MM.1S (cell line): ENCODE results near the gene SLC24A3.

Experiments used
- DNase-seq: peaks from one replicate; pipeline ENCODE4 v3.0.0-alpha.2; 2015
- H2AFZ ChIP-seq: fragments of 300-600 bp; sonication (generic); 2 replicates; pipeline ENCODE4 v1.6.0; 2016; ENCODE audit warnings: antibody characterized with exemption, low read length
- H3F3A ChIP-seq: fragments of 300-600 bp; sonication (generic); 2 replicates; pipeline ENCODE4 v1.6.1; 2016; ENCODE audit warnings: mild to moderate bottlenecking, antibody characterized with exemption, low read length, moderate library complexity, mixed read lengths; ENCODE audit not compliant: insufficient read depth
- H3K27ac ChIP-seq: fragments of 300-600 bp; sonication (generic); 2 replicates; pipeline ENCODE4 v1.5.1; 2016; ENCODE audit warnings: mild to moderate bottlenecking, low read length
- H3K27me3 ChIP-seq: fragments of 300-600 bp; sonication (generic); replicated peaks from 2 replicates; pipeline ENCODE4 v1.6.0; 2016; ENCODE audit warnings: low read length; ENCODE audit not compliant: insufficient read depth
- H3K36me3 ChIP-seq: fragments of 300-600 bp; sonication (generic); replicated peaks from 2 replicates; pipeline ENCODE4 v1.6.1; 2016; ENCODE audit warnings: mild to moderate bottlenecking, low read length, mixed read lengths; ENCODE audit not compliant: insufficient read depth
- H3K4me1 ChIP-seq: fragments of 300-600 bp; sonication (generic); 2 replicates; pipeline ENCODE4 v1.6.1; 2016; ENCODE audit warnings: low read length, mixed read lengths
- H3K4me2 ChIP-seq: fragments of 300-600 bp; sonication (generic); 2 replicates; pipeline ENCODE4 v1.6.0; 2016; ENCODE audit warnings: low read depth, low read length
- H3K4me3 ChIP-seq: fragments of 300-600 bp; sonication (generic); 2 replicates; pipeline ENCODE4 v1.5.1; 2016; ENCODE audit warnings: low read length, mixed read lengths
- H3K79me2 ChIP-seq: fragments of 300-600 bp; sonication (generic); 2 replicates; pipeline ENCODE4 v1.6.1; 2016; ENCODE audit warnings: mixed run types, low read length, mixed read lengths
- H3K9ac ChIP-seq: fragments of 300-600 bp; sonication (generic); 2 replicates; pipeline ENCODE4 v1.6.1; 2016; ENCODE audit warnings: low read length, mixed read lengths
- H3K9me2 ChIP-seq: fragments of 300-600 bp; sonication (generic); replicated peaks from 2 replicates; pipeline ENCODE4 v1.6.1; 2016; ENCODE audit warnings: mild to moderate bottlenecking, low read length, mixed read lengths; ENCODE audit not compliant: insufficient read depth
- H3K9me3 ChIP-seq: fragments of 300-600 bp; sonication (generic); replicated peaks from 2 replicates; pipeline ENCODE4 v1.6.1; 2016; ENCODE audit warnings: mild to moderate bottlenecking, low read length, mixed read lengths; ENCODE audit not compliant: insufficient read depth
- H4K20me1 ChIP-seq: fragments of 300-600 bp; sonication (generic); 2 replicates; pipeline ENCODE4 v1.6.1; 2016; ENCODE audit warnings: mild to moderate bottlenecking, low read length, moderate library complexity, mixed read lengths; ENCODE audit not compliant: insufficient read depth
- CTCF ChIP-seq: fragments of 300-600 bp; sonication (generic); IDR thresholded peaks from 2 replicates; pipeline ENCODE4 v1.5.1; 2016; ENCODE audit warnings: antibody characterized with exemption, low read length, mixed read lengths
- EZH2 ChIP-seq: fragments of 300-600 bp; sonication (generic); optimal IDR thresholded peaks from 2 replicates; pipeline ENCODE3; 2017; ENCODE audit warnings: low read depth, mild to moderate bottlenecking, antibody characterized with exemption, low read length, mixed read lengths
- EZH2phosphoT487 ChIP-seq: fragments of 300-600 bp; sonication (generic); IDR thresholded peaks from 2 replicates; pipeline ENCODE4 v1.6.1; 2018; ENCODE audit warnings: antibody characterized with exemption, low read length

Gene SLC24A3

GRCh38 chr20:19259141-19259591 lies 46.7 kb downstream of the SLC24A3 start:
- no peaks in the 10 kb centered on the region for H3K79me2 ChIP-seq
- no peak overlapping the region for H3K4me3 ChIP-seq
- no peaks in the 10 kb centered on the region for H3K9me3 ChIP-seq
- TF ChIP-seq CTCF (no peak), EZH2phosphoT487 (no peak), EZH2 (no peak)
- no peak for DNase-seq
- H3K9me2 ChIP-seq, result no peaks in the 10 kb centered on the region
- H3K36me3 ChIP-seq, result no peaks in the 10 kb centered on the region
- peaks cover 23% of the 10 kb centered on the region for H3K4me1 ChIP-seq
- H4K20me1 ChIP-seq, result no peaks in the 10 kb centered on the region
- no peak overlapping the region for H3K4me2 ChIP-seq
- no peak overlapping the region for H2AFZ ChIP-seq
- H3F3A ChIP-seq, result peaks cover 5% of the 10 kb centered on the region; the same call in 1 of the 2 replicates
- no peak overlapping the region for H3K27ac ChIP-seq
- H3K27me3 ChIP-seq, result no peaks in the 10 kb centered on the region
- no peak overlapping the region for H3K9ac ChIP-seq

- Histone ChIP-seq H3K27ac (peak overlapping the region; percentile 71), H2AFZ (peak overlapping the region; percentile 75), H3K9me2 (no peaks in the 10 kb centered on the region), H4K20me1 (no peaks in the 10 kb centered on the region), H3K9ac (peak overlapping the region; percentile 15; the same call in 1 of the 2 replicates), H3K9me3 (no peaks in the 10 kb centered on the region), H3K36me3 (no peaks in the 10 kb centered on the region), H3K4me2 (peak overlapping the region; percentile 68), H3K4me3 (peak overlapping the region; percentile 48), H3K79me2 (no peaks in the 10 kb centered on the region), H3K4me1 (peaks cover 23% of the 10 kb centered on the region), H3F3A (peaks cover 5% of the 10 kb centered on the region; the same call in 1 of the 2 replicates), H3K27me3 (no peaks in the 10 kb centered on the region)
- TF ChIP-seq EZH2phosphoT487 (no peak), CTCF (no peak), EZH2 (no peak)
- DNase-seq, result peak; percentile 67
These were observed 48.1 kb downstream of the SLC24A3 start for GRCh38 chr20:19260412-19261090.

GRCh38 chr20:19264191-19264590 lies 51.7 kb downstream of the SLC24A3 start:
- Histone ChIP-seq H3K9me3 (no peaks in the 10 kb centered on the region), H3K9ac (no peak overlapping the region), H3K27me3 (no peaks in the 10 kb centered on the region), H3K9me2 (no peaks in the 10 kb centered on the region), H3K36me3 (no peaks in the 10 kb centered on the region), H2AFZ (no peak overlapping the region), H3K4me3 (no peak overlapping the region), H3K4me2 (no peak overlapping the region), H3K27ac (no peak overlapping the region), H4K20me1 (no peaks in the 10 kb centered on the region), H3K79me2 (no peaks in the 10 kb centered on the region), H3F3A (peaks cover 5% of the 10 kb centered on the region; the same call in 1 of the 2 replicates), H3K4me1 (peaks cover 23% of the 10 kb centered on the region)
- DNase-seq, result no peak
- TF ChIP-seq EZH2phosphoT487, result no peak
- TF ChIP-seq CTCF, result no peak
- TF ChIP-seq EZH2, result no peak
